ENCODE data around the gene ASPRV1. TPM values are rescaled to one million over a fixed set of nuclear protein-coding genes. Genes with fewer than 3 reads are reported as not detected.

Gene ASPRV1
- total and polyA plus RNA-seq, 2 donors (not counting 3 experiments of a cell fraction or from before 2014, with no cell fraction given) = 0.15 to 0.22 TPM

GRCh38 chr2:69914164-69914949, 47.1 kb downstream of the ASPRV1 start:
- intact Hi-C loops (cut with micrococcal nuclease) (loop anchor here (1.0 to 10.0 kb wide), 10 partner anchors 20 to 378 kb away; partner anchors contain the start of genes SNRPG and TIA1), dilution Hi-C loops (cut with MboI; ENCODE audit: extremely low pct_ligation_motif_present, low sequenced_read_pairs) (no loop called here)
- H3K27ac ChIP-seq (ENCODE audit: insufficient read depth, low read depth, low read length) = peak overlapping the region; percentile 84
- H3K79me2 ChIP-seq (ENCODE audit: control insufficient read depth, insufficient read depth, low read length) = peaks cover 13% of the 10 kb centered on the region
- FAIRE-seq = peak; percentile 97
- TF ChIP-seq POLR2AphosphoS5 (IDR thresholded peaks at IDR 0.05; ENCODE audit: insufficient read depth, low read depth, low read length) = no peak
- TF ChIP-seq CTCF (IDR thresholded peaks at IDR 0.05; ENCODE audit: extremely low read depth in 1 of 2, insufficient read depth in 1 of 2, low read depth in 1 of 2, low read length in 2 of 2) = peak in 1 of 2 donors; percentile 25
- peak; percentile 22 for TF ChIP-seq MYC (IDR thresholded peaks at IDR 0.05; ENCODE audit: low read depth, low read length)
- TF ChIP-seq EZH2 (IDR thresholded peaks at IDR 0.05; ENCODE audit: borderline replicate concordance, low read depth, low read length, severe bottlenecking) = peak; percentile 72
- TF ChIP-seq JUN (IDR thresholded peaks at IDR 0.05; ENCODE audit: borderline replicate concordance, insufficient read depth, insufficient read length, low read depth) = peak; percentile 85
- TF ChIP-seq MAX (IDR thresholded peaks at IDR 0.05; ENCODE audit: insufficient read depth, insufficient read length) = peak; percentile 64
- TF ChIP-seq FOS (IDR thresholded peaks at IDR 0.05; ENCODE audit: borderline replicate concordance, insufficient read depth, low read length) = peak; percentile 37
- no peak for TF ChIP-seq GATA2 (IDR thresholded peaks at IDR 0.05; ENCODE audit: insufficient read depth, insufficient read length, low read depth, low read length)
- TF ChIP-seq POLR2A (IDR thresholded peaks at IDR 0.05; ENCODE audit: low read depth, low read length) = peak; percentile 84
- TSS peak; percentile 78 for BruUV-seq (replicated peaks)
- no peaks in the 10 kb centered on the region for H3K9me1 ChIP-seq (replicated peaks; ENCODE audit: control insufficient read depth, extremely low read depth, insufficient read depth, low read length)
- ChIA-PET CTCF (interaction anchor here (0.6 to 9.2 kb wide), 27 partner anchors 17 to 390 kb away, joined by 3 to 104 read pairs (median 4); partner anchors contain the start of genes ANXA4, C2orf42, FAM136A and PCYOX1), POLR2A (interaction anchor here (0.6 to 2.1 kb wide), 21 partner anchors 9 to 712 kb away, joined by 3 to 17 read pairs (median 4); partner anchors contain the start of genes C2orf42, PCBP1, PCYOX1 and SNRPG)
- peak overlapping the region; percentile 91 for H3K4me2 ChIP-seq (ENCODE audit: insufficient read depth, low read length)
- no peaks in the 10 kb centered on the region for H3K9me3 ChIP-seq (replicated peaks; ENCODE audit: control insufficient read depth, insufficient read depth, low read length)
- H2AFZ ChIP-seq (ENCODE audit: low read depth, low read length) = peak overlapping the region; percentile 23
- peak overlapping the region; percentile 62 to 76 (median 65) for H3K4me3 ChIP-seq (replicated peaks in 1 of 3; ENCODE audit: insufficient read depth in 1 of 3, low read depth in 1 of 3, low read length in 3 of 3)
- H3K9ac ChIP-seq (replicated peaks; ENCODE audit: extremely low read depth, insufficient read depth, low read length) = peak overlapping the region; percentile 95
- H3K36me3 ChIP-seq (ENCODE audit: control insufficient read depth in 2 of 2, extremely low read depth in 1 of 2, insufficient read depth in 2 of 2, low read length in 2 of 2) = peaks cover 0 to 5% of the 10 kb centered on the region in 2 experiments
- no peaks in the 10 kb centered on the region for H3K27me3 ChIP-seq (ENCODE audit: control insufficient read depth in 2 of 2, insufficient read depth in 2 of 2, low read length in 2 of 2)
- no peaks in the 10 kb centered on the region for H4K20me1 ChIP-seq (replicated peaks; ENCODE audit: control insufficient read depth, extremely low read depth, insufficient read depth, low read length)
- peaks cover 35% of the 10 kb centered on the region for H3K4me1 ChIP-seq (ENCODE audit: control insufficient read depth, extremely low read depth, insufficient read depth, low read length)
- DNase-seq (ENCODE audit: low read depth, low spot score) = peak; percentile 100

All from endothelial cell of umbilical vein (primary cell).